ENCODE measurements around the gene AUTS2.

AUTS2 gene

GRCh38 chr7:70137126-70137525 lies 538.9 kb downstream of the AUTS2 start:
- TF ChIP-seq EZH2phosphoT487 (conservative IDR thresholded peaks at IDR 0.05; ENCODE audit: low read length) (no peak), CTCF (IDR thresholded peaks at IDR 0.05; ENCODE audit: insufficient read depth, low read length, poor library complexity, severe bottlenecking) (no peak)
- no peaks in the 10 kb centered on the region for H4K20me1 ChIP-seq (ENCODE audit: low read depth, low read length)
- H3K9ac ChIP-seq (ENCODE audit: low read length): no peak overlapping the region
- no peaks in the 10 kb centered on the region for H3K9me3 ChIP-seq (ENCODE audit: insufficient read depth, low read length)
- no peak overlapping the region for H3K4me2 ChIP-seq (ENCODE audit: low read depth, low read length, poor library complexity, severe bottlenecking)
- no peaks in the 10 kb centered on the region for H3K36me3 ChIP-seq (ENCODE audit: low read length)
- no peaks in the 10 kb centered on the region for H3K9me2 ChIP-seq (replicated peaks; ENCODE audit: insufficient read depth, low read length)
- H3K4me3 ChIP-seq (ENCODE audit: insufficient read depth, low read length, poor library complexity, severe bottlenecking): no peak overlapping the region
- no peaks in the 10 kb centered on the region for H3K27me3 ChIP-seq (ENCODE audit: low read length)
- no peaks in the 10 kb centered on the region for H3K79me2 ChIP-seq (ENCODE audit: insufficient read depth, low read length)
- H3K27ac ChIP-seq (ENCODE audit: low read depth, low read length): no peak overlapping the region
- no peak overlapping the region for H2AFZ ChIP-seq (ENCODE audit: low read depth, low read length, severe bottlenecking)
- no peaks in the 10 kb centered on the region for H3F3A ChIP-seq (ENCODE audit: insufficient read depth)

GRCh38 chr7:70142247-70142932 lies 544.1 kb downstream of the AUTS2 start:
- no peaks in the 10 kb centered on the region for H4K20me1 ChIP-seq (ENCODE audit: low read depth, low read length)

GRCh38 chr7:70143075-70144044 lies 545.1 kb downstream of the AUTS2 start:
- Histone ChIP-seq H4K20me1 (ENCODE audit: low read depth, low read length) (no peaks in the 10 kb centered on the region), H3K4me3 (ENCODE audit: insufficient read depth, low read length, poor library complexity, severe bottlenecking) (no peak overlapping the region), H3K9ac (ENCODE audit: low read length) (no peak overlapping the region), H3K79me2 (ENCODE audit: insufficient read depth, low read length) (no peaks in the 10 kb centered on the region), H3K27ac (ENCODE audit: low read depth, low read length) (no peak overlapping the region), H3K27me3 (ENCODE audit: low read length) (no peaks in the 10 kb centered on the region), H2AFZ (ENCODE audit: low read depth, low read length, severe bottlenecking) (no peak overlapping the region), H3K36me3 (ENCODE audit: low read length) (no peaks in the 10 kb centered on the region), H3K9me2 (replicated peaks; ENCODE audit: insufficient read depth, low read length) (no peaks in the 10 kb centered on the region), H3K4me2 (ENCODE audit: low read depth, low read length, poor library complexity, severe bottlenecking) (no peak overlapping the region), H3F3A (ENCODE audit: insufficient read depth) (no peaks in the 10 kb centered on the region), H3K9me3 (ENCODE audit: insufficient read depth, low read length) (no peaks in the 10 kb centered on the region)
- no peak for TF ChIP-seq EZH2phosphoT487 (conservative IDR thresholded peaks at IDR 0.05; ENCODE audit: low read length)
- TF ChIP-seq CTCF (IDR thresholded peaks at IDR 0.05; ENCODE audit: insufficient read depth, low read length, poor library complexity, severe bottlenecking): no peak

More at GRCh38 chr7:70142247-70142932, 544.1 kb downstream of the AUTS2 start:
- Histone ChIP-seq H3K9me2 (replicated peaks; ENCODE audit: insufficient read depth, low read length) (no peaks in the 10 kb centered on the region), H3K36me3 (ENCODE audit: low read length) (no peaks in the 10 kb centered on the region), H3K9me3 (ENCODE audit: insufficient read depth, low read length) (no peaks in the 10 kb centered on the region), H3K27ac (ENCODE audit: low read depth, low read length) (no peak overlapping the region), H3K4me3 (ENCODE audit: insufficient read depth, low read length, poor library complexity, severe bottlenecking) (no peak overlapping the region), H2AFZ (ENCODE audit: low read depth, low read length, severe bottlenecking) (no peak overlapping the region), H3K79me2 (ENCODE audit: insufficient read depth, low read length) (no peaks in the 10 kb centered on the region), H3F3A (ENCODE audit: insufficient read depth) (no peaks in the 10 kb centered on the region), H3K9ac (ENCODE audit: low read length) (no peak overlapping the region), H3K27me3 (ENCODE audit: low read length) (no peaks in the 10 kb centered on the region), H3K4me2 (ENCODE audit: low read depth, low read length, poor library complexity, severe bottlenecking) (no peak overlapping the region)
- TF ChIP-seq CTCF (IDR thresholded peaks at IDR 0.05; ENCODE audit: insufficient read depth, low read length, poor library complexity, severe bottlenecking): no peak
- TF ChIP-seq EZH2phosphoT487 (conservative IDR thresholded peaks at IDR 0.05; ENCODE audit: low read length): no peak

Data from SU-DHL-6 (cell line).